Gastroesophageal sphincter (tissue), 4 donors: ENCODE measurements around the gene FAM120A. TPM values are rescaled to one million over a fixed set of nuclear protein-coding genes. Genes with fewer than 3 reads are reported as not detected.

Experiments
- ATAC-seq: fragments of 150-250 bp; one replicate; pipeline ENCODE4 v1.9.1; 2016; ENCODE audit warnings: mild to moderate bottlenecking, moderate library complexity
- H3K27ac ChIP-seq, 4 donors: fragments of 200-600 bp; sonication (generic) in 3 of 4; 1 replicate in 3 of 4; 2 replicates in 1 of 4; pipeline ENCODE4 v1.5.1; 2016 to 2019
- H3K27me3 ChIP-seq: fragments of 200-600 bp; sonication (generic); one replicate; pipeline ENCODE4 v1.5.1; 2019
- H3K36me3 ChIP-seq, 2 donors: fragments of 200-600 bp; sonication (generic); one replicate each; pipeline ENCODE4 v1.5.1; 2019; ENCODE audit warnings: control low read depth in 1 of 2
- H3K4me1 ChIP-seq, 3 donors: fragments of 200-600 bp; sonication (generic); 1 replicate in 2 of 3; 2 replicates in 1 of 3; pipeline ENCODE4 v1.5.1; 2016 to 2019; ENCODE audit warnings: control low read depth in 2 of 3
- H3K4me3 ChIP-seq, 2 donors: fragments of 200-600 bp; sonication (generic); one replicate each; pipeline ENCODE4 v1.5.1; 2019; ENCODE audit warnings: mild to moderate bottlenecking in 1 of 2, moderate library complexity in 1 of 2
- H3K9me3 ChIP-seq, 3 donors: fragments of 200-600 bp; sonication (generic); one replicate each; pipeline ENCODE4 v1.5.1; 2017 to 2019; ENCODE audit warnings: control low read depth in 2 of 3
- CTCF ChIP-seq, 4 experiments: fragments of 200-600 bp in 2 of 4; fragments of 450-650 bp in 2 of 4; sonication (generic) in 1 of 4; IDR thresholded peaks; one replicate each; pipeline ENCODE4 v1.5.1; 2017 to 2019; ENCODE audit warnings: antibody characterized with exemption in 4 of 4, mild to moderate bottlenecking in 2 of 4, moderate library complexity in 2 of 4
- EP300 ChIP-seq: sonication (generic); formaldehyde crosslinking; IDR thresholded peaks from one replicate; pipeline ENCODE4 v1.6.1; 2017; ENCODE audit warnings: antibody characterized with exemption, mild to moderate bottlenecking
- POLR2A ChIP-seq, 2 donors: fragments of 450-650 bp; IDR thresholded peaks; one replicate each; pipeline ENCODE4 v1.6.1; 2017; ENCODE audit warnings: antibody characterized with exemption in 2 of 2, mild to moderate bottlenecking in 2 of 2, moderate library complexity in 1 of 2
- POLR2AphosphoS5 ChIP-seq: sonication (generic); formaldehyde crosslinking; IDR thresholded peaks from one replicate; pipeline ENCODE4 v1.6.1; 2017; ENCODE audit warnings: antibody characterized with exemption
- WGBS, 2 donors: methylation state at CpG; one replicate each; pipeline ENCODE4 v1.1.5; 2018; ENCODE audit warnings: low coverage in 1 of 2; 5-methylcytosine and 5-hydroxymethylcytosine counted together
- total RNA-seq, 4 donors: library from RNA; depleted of rRNA; stranded (reverse); fragments of >200 nt; gene quantifications; one replicate each; pipeline ENCODE4 v1.1.0, GENCODE V29; 2016

FAM120A gene
- total RNA-seq, 4 donors from 2014 or later = 68.6 to 116 (median 75.7) TPM

GRCh38 chr9:93480262-93480661 is 28.8 kb downstream of the FAM120A start:
- Histone ChIP-seq H3K27ac (no peak overlapping the region), H3K36me3 (peaks cover 0 to 19% of the 10 kb centered on the region in 2 donors), H3K9me3 (no peaks in the 10 kb centered on the region), H3K4me3 (no peak overlapping the region), H3K27me3 (no peaks in the 10 kb centered on the region), H3K4me1 (peaks cover 3 to 51% (median 5%) of the 10 kb centered on the region in 3 donors)
- WGBS, 2 donors = 57 to 67% methylated on average over 1 of the region's 4 CpGs
- no peak for TF ChIP-seq CTCF (IDR thresholded peaks at IDR 0.05)
- no peak for TF ChIP-seq EP300
- no peak for TF ChIP-seq POLR2A (IDR thresholded peaks at IDR 0.05)
- no peak for TF ChIP-seq POLR2AphosphoS5
- ATAC-seq = no peak

GRCh38 chr9:93480728-93481324 is 29.3 kb downstream of the FAM120A start:
- WGBS, 2 donors = 93 to 95% methylated on average over 5 of the region's 7 CpGs
- Histone ChIP-seq H3K27me3 (no peaks in the 10 kb centered on the region), H3K4me1 (peaks cover 0 to 49% (median 5%) of the 10 kb centered on the region in 3 donors), H3K27ac (no peak overlapping the region), H3K4me3 (no peak overlapping the region), H3K9me3 (no peaks in the 10 kb centered on the region), H3K36me3 (peaks cover 0 to 22% of the 10 kb centered on the region in 2 donors)
- TF ChIP-seq POLR2A (IDR thresholded peaks at IDR 0.05) (no peak), EP300 (no peak), POLR2AphosphoS5 (no peak), CTCF (IDR thresholded peaks at IDR 0.05) (no peak)
- ATAC-seq = no peak

- ATAC-seq = no peak
- H3K27ac ChIP-seq = no peak overlapping the region
- H3K9me3 ChIP-seq = no peaks in the 10 kb centered on the region
- H3K36me3 ChIP-seq = peaks cover 0 to 22% of the 10 kb centered on the region in 2 donors
- no peak overlapping the region for H3K4me3 ChIP-seq
- H3K27me3 ChIP-seq = no peaks in the 10 kb centered on the region
- TF ChIP-seq CTCF (IDR thresholded peaks at IDR 0.05) (no peak), POLR2AphosphoS5 (no peak), POLR2A (IDR thresholded peaks at IDR 0.05) (no peak), EP300 (no peak)
- peaks cover 0 to 47% (median 0%) of the 10 kb centered on the region in 3 donors for H3K4me1 ChIP-seq
- WGBS, 2 donors = 91 to 92% methylated on average over 2 of the region's 2 CpGs
Observed at GRCh38 chr9:93483497-93483896, 32.0 kb downstream of the FAM120A start.

- Histone ChIP-seq H3K27ac (no peak overlapping the region), H3K36me3 (peaks cover 0 to 27% of the 10 kb centered on the region in 2 donors), H3K4me3 (no peak overlapping the region), H3K27me3 (no peaks in the 10 kb centered on the region), H3K4me1 (peaks cover 0 to 41% (median 0%) of the 10 kb centered on the region in 3 donors), H3K9me3 (no peaks in the 10 kb centered on the region)
- ATAC-seq = no peak
- WGBS, 2 donors = 100% methylated on average over 1 of the region's 1 CpG; no CpG with 5 or more reads in 1 of the 2 donors
- TF ChIP-seq EP300 = no peak
- TF ChIP-seq POLR2A (IDR thresholded peaks at IDR 0.05) = no peak
- TF ChIP-seq CTCF (IDR thresholded peaks at IDR 0.05) = no peak
- no peak for TF ChIP-seq POLR2AphosphoS5
Observed at GRCh38 chr9:93486268-93486667, 34.8 kb downstream of the FAM120A start.

- no peaks in the 10 kb centered on the region for H3K27me3 ChIP-seq
- 83 to 89% methylated on average over 4 to 5 of the region's 5 CpGs for WGBS, 2 donors
- H3K9me3 ChIP-seq = no peaks in the 10 kb centered on the region
- ATAC-seq = no peak
- H3K4me3 ChIP-seq = no peak overlapping the region
- peaks cover 0 to 53% (median 0%) of the 10 kb centered on the region in 3 donors for H3K4me1 ChIP-seq
- peaks cover 0 to 23% of the 10 kb centered on the region in 2 donors for H3K36me3 ChIP-seq
- H3K27ac ChIP-seq = no peak overlapping the region
- TF ChIP-seq EP300 (no peak), CTCF (IDR thresholded peaks at IDR 0.05) (no peak), POLR2A (IDR thresholded peaks at IDR 0.05) (no peak), POLR2AphosphoS5 (no peak)
Observed at GRCh38 chr9:93488244-93488643, 36.8 kb downstream of the FAM120A start.
